Left ventricle myocardium inferior (tissue), 1 donor: ENCODE data around the gene KNG1. TPM values are rescaled to one million over a fixed set of nuclear protein-coding genes. Genes with fewer than 3 reads are reported as not detected.

Experiments used
- DNase-seq: peaks from one replicate; pipeline ENCODE4 v3.0.0-alpha.2; 2020
- H3K27ac ChIP-seq: fragments of 200-600 bp; replicated peaks from 2 replicates; pipeline ENCODE4 v1.8.0; 2021
- H3K27me3 ChIP-seq: fragments of 200-600 bp; 2 replicates; pipeline ENCODE4 v1.8.0; 2021; ENCODE audit warnings: low read depth
- H3K36me3 ChIP-seq: fragments of 200-600 bp; 2 replicates; pipeline ENCODE4 v1.8.0; 2021
- H3K4me1 ChIP-seq: fragments of 200-600 bp; 2 replicates; pipeline ENCODE4 v1.8.0; 2021
- H3K4me3 ChIP-seq: fragments of 200-600 bp; 2 replicates; pipeline ENCODE4 v1.8.0; 2021; ENCODE audit warnings: mild to moderate bottlenecking, moderate library complexity
- H3K9me3 ChIP-seq: fragments of 200-600 bp; replicated peaks from 2 replicates; pipeline ENCODE4 v1.8.0; 2021
- intact Hi-C: fragments of 100-400 bp; cut with micrococcal nuclease; formaldehyde crosslinking; loops from one replicate; pipeline ENCODE4 v1.11.0; 2022
- total RNA-seq: library from RNA; stranded (reverse); fragmentation: NEBNext Ultra II Directional; extraction: Animal tissue kit (Norgen Biotek cat#: 25700); gene quantifications from one replicate; pipeline ENCODE4 v1.2.1, GENCODE V29; 2021
- TF ChIP-seq, protein P1 (sequence below): fragments of 200-600 bp; IDR thresholded peaks from 2 replicates; pipeline ENCODE4 v1.8.0; 2021; ENCODE audit warnings: antibody characterized with exemption, mild to moderate bottlenecking, borderline replicate concordance
- donor health status: DM: no; HTN: yes; CAD: no; lungs with severe emphysema.

KNG1 gene
- total RNA-seq, 1 donor from 2014 or later = 0.14 TPM

- peaks cover 10% of the 10 kb centered on the region for H3K4me1 ChIP-seq
- TF ChIP-seq, protein P1, sequence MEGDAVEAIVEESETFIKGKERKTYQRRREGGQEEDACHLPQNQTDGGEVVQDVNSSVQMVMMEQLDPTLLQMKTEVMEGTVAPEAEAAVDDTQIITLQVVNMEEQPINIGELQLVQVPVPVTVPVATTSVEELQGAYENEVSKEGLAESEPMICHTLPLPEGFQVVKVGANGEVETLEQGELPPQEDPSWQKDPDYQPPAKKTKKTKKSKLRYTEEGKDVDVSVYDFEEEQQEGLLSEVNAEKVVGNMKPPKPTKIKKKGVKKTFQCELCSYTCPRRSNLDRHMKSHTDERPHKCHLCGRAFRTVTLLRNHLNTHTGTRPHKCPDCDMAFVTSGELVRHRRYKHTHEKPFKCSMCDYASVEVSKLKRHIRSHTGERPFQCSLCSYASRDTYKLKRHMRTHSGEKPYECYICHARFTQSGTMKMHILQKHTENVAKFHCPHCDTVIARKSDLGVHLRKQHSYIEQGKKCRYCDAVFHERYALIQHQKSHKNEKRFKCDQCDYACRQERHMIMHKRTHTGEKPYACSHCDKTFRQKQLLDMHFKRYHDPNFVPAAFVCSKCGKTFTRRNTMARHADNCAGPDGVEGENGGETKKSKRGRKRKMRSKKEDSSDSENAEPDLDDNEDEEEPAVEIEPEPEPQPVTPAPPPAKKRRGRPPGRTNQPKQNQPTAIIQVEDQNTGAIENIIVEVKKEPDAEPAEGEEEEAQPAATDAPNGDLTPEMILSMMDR = no peak
- H3K9me3 ChIP-seq = no peaks in the 10 kb centered on the region
- no peak for DNase-seq
- H3K36me3 ChIP-seq = no peaks in the 10 kb centered on the region
- no peak overlapping the region for H3K4me3 ChIP-seq
- no peak overlapping the region for H3K27ac ChIP-seq
- intact Hi-C loops = no loop called here
- H3K27me3 ChIP-seq = peaks cover 10% of the 10 kb centered on the region
Measured at GRCh38 chr3:186754006-186754405, 36.8 kb downstream of the KNG1 start.

DNA sequence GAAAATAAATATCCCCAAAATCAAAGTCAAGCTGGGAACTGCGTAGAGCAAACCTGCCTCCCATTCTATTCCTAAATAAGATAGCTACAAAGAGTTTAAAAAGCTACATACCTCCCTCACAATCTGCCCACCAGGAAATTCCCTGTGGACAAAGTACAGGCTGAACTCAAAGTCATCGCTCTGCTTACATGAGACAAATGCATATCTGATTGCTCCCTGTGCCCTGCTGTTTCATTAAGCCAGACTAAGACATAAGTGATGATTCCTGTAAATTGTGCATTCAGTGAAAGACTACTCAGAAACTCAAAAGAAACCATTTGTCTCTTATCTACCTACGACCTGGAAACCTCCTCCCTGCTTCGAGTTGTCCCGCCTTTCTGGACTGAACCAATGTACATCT, 37.7 kb downstream of the KNG1 start:
- Histone ChIP-seq H3K4me1 (peaks cover 10% of the 10 kb centered on the region), H3K9me3 (no peaks in the 10 kb centered on the region), H3K4me3 (no peak overlapping the region), H3K27ac (no peak overlapping the region), H3K36me3 (no peaks in the 10 kb centered on the region), H3K27me3 (peaks cover 10% of the 10 kb centered on the region)
- TF ChIP-seq, protein P1 = no peak
- no peak for DNase-seq
- intact Hi-C loops = no loop called here

DNA sequence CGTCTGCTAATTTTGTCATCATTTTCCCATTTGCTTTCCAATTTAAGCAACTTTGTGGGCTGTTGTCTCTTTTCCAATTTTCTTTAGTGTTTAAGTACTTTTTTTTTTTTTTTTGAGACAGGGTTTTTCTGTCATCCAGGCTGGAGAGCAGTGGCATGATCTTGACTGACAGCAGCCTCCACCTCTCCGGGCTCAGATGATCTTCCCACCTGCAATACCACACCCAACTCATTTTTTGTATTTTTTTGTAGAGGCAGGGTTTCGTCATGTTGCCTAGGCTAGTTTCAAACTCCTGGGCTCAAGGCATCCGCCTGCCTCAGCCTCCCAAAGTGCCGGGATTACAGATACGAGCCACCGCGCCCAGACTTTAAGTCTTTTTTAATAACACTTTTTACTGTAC, 40.1 kb downstream of the KNG1 start:
- peaks cover 10% of the 10 kb centered on the region for H3K27me3 ChIP-seq
- DNase-seq = no peak
- intact Hi-C loops = no loop called here
- H3K36me3 ChIP-seq = no peaks in the 10 kb centered on the region
- no peaks in the 10 kb centered on the region for H3K9me3 ChIP-seq
- H3K4me3 ChIP-seq = no peak overlapping the region
- H3K4me1 ChIP-seq = peaks cover 2% of the 10 kb centered on the region
- no peak overlapping the region for H3K27ac ChIP-seq
- TF ChIP-seq, protein P1 = no peak

DNA sequence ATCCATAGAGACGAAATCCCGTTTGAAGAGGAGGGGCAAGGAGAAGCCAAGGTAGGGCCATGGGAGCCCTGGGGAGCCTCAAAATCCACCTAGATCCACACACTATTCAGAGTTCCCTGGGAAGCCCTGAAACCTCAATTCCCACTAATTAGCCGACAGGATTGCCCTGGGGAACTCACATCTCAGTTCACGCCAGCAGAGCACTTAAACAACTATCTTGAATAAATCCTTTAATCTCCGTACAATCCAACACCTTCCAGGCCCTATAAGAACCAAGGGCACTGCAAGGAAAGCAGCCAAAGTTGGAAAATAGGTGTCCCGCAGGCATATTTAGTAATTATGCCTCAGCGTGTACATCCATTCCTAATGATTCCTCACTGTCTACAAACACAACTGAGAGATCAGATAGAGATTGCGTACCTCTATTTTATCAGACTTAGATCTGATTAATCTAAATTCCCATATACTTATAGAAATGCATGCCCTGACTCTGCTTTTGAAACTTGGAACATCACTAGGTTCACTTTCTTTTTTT, 40.6 kb downstream of the KNG1 start:
- DNase-seq = no peak
- H3K36me3 ChIP-seq = no peaks in the 10 kb centered on the region
- H3K9me3 ChIP-seq = no peaks in the 10 kb centered on the region
- peaks cover 11% of the 10 kb centered on the region for H3K27me3 ChIP-seq
- no peak overlapping the region for H3K27ac ChIP-seq
- H3K4me3 ChIP-seq = no peak overlapping the region
- TF ChIP-seq, protein P1 = no peak
- intact Hi-C loops = no loop called here
- H3K4me1 ChIP-seq = no peaks in the 10 kb centered on the region

- TF ChIP-seq, protein P1 = no peak
- no peak for DNase-seq
- Histone ChIP-seq H3K4me1 (no peaks in the 10 kb centered on the region), H3K27ac (no peak overlapping the region), H3K36me3 (no peaks in the 10 kb centered on the region), H3K27me3 (peaks cover 22% of the 10 kb centered on the region), H3K9me3 (no peaks in the 10 kb centered on the region), H3K4me3 (no peak overlapping the region)
- intact Hi-C loops = no loop called here
Measured at GRCh38 chr3:186759231-186759930, 42.2 kb downstream of the KNG1 start.
